ENCODE measurements around the gene PRKCH.
A peak's percentile ranks its signal among the peaks of the same experiment; 100 is the strongest.

Gene PRKCH

DNA sequence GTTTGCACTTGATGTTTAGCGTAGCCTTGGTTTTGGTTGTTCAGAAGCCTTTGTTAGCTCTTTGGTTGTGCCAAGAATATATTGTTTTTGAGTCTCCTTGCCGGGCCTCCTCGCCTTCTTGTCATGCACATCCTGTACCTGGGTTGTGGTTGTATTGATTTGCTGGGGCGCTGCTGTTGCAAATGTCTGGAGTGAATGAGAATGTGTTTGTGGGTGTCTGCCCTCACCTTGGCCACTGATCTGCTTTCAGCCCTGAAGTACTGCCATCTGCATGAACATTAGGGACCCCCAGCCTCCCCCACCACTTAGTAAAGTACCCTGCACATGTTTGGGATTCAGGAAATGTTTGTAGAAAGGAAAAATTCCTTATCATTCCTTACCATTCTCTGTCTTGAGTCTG is 16.5 kb downstream of the PRKCH start:
- DNase-seq (ENCODE audit: low read depth in 2 of 2) = no peak

DNA sequence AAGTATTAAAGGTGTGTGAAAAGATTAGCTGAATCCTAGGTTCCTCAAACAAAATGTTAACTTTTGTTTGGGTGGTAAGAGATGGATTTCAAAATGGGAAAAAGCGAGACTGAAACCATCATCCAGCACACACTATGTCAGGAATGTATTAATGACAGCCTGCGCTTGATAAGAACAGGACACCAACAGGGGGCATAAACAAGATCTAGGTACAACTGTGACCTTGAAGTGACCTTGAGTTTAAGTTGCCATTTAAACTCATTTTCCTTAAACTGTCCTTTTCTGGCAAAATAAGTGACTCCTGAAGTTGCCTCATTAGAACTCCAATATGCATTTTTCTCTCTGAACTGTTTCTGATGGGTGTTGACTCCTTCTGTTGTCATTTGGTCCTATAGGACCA is 17.1 kb downstream of the PRKCH start:
- DNase-seq (ENCODE audit: low read depth in 2 of 2) = no peak

DNA sequence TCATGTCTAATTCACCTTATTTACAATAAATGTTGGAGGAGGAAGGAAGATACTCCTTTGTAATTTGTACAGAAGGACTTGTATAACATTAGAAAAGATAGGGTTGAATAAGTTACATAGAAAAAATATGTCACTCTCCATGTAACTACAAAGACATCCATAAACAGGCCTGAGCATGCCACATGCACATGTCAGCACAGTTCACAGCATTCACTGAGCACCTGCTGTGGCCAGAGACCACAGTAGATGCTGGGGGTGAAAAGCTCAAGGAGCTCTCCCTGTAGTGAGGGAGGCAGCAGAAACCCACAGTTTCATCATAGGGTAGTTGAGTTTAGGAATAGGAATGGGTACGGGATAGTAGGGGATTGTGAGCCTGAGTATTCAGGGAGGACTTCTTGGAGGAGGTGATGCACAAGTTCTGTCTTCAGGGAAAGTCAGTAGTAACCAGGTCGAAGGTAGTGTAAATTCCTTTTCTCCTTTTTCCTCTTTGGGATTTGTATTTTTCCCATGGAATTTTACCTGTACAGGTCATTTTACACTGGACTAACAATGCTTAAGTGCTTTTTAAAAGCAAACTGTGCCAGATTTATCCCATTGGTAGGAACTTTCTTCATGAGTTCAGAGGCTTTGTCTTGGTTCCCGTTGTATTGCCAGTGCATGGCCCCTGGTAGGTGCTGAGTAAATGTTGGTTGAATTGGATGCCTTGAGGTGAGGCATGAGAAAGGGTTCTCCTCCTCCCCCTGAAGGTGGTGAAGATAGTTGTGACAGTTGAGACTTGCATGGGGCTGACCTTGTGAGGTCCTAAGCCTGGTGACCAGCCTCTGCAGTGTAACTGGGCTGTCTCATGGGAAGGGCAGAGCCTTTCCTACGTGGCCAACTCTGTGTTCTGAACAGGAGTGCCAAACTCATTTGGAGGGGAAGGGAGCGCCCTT is 20.2 kb downstream of the PRKCH start:
- no peak for DNase-seq (ENCODE audit: low read depth in 2 of 2)

DNA sequence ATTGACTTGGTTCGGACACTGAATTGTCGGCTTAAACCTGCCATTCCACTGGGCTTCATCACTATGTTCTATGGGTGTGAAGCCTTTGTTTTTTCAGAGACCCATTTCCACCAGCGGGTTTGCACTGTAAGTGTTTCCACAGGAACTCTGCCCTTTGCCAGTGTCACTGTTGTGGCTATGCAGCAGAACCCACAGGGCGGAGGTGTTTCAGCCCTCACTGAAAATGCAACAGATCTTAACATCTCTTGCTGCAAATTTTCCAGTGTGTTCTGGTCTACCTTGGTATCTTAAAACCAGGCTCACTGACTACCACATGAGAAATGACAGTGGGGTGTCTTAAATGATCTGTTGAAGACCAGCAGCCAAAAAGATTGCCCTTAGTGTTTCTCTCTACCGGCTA is 21.1 kb downstream of the PRKCH start:
- DNase-seq (ENCODE audit: low read depth in 2 of 2) = peak; percentile 79 to 82

DNA sequence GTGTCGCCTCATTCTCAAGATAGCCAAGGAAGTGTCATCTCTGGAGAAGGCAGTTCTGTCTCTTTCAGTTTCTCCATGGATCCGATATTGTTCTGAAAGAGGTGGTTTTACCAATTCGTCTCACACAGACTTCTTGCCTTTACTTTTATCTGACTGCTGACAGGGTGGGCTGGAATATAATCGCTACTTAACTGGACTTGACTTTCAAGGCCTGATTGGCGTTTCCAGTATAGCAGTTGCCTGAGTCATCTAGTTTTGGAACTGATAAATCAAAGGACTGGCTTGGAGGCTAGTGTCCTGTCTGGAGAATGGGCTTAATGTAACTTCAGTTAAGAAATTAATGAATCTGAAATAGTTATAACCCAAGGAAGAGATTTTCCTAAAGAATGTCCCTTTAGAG is 21.6 kb downstream of the PRKCH start:
- no peak for DNase-seq (ENCODE audit: low read depth in 2 of 2)

DNA sequence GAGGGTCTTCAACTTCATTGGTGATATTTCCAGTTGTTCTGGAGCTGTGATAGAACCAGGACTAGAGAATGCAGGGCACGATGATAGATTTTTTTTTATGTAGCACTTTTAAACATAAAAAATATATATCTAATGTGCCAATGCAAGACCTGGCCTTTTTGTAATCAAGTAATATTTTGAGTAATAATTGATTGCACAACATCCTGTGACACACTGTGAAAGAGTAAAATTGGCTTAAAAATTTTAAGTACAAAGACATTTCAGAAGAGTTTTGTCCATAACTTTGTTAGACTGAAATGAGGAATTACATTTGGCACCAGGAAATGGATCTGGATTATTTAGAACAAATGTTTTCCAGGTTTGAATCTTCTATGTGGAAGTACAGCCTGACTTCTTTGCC is 22.1 kb downstream of the PRKCH start:
- no peak for DNase-seq (ENCODE audit: low read depth in 2 of 2)

DNA sequence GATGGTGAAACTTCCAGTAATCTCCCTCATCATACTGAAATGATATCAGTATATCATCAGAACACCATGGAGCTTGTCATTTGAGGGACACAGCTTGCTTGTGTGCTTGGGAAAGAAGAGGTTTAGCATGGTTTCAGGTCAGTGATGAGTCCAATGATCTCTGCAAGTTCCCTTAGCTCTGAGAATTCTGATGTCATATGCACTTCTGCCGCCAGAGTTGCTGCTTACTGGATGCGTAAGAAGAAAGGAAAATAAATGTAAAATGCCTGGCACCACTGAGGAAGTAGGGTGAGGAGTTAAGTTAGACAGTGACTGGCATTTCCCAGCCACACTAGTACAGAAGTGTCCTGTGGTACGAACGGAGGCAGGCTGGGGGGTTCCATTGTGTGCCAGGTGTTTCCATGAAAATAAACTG is 22.6 kb downstream of the PRKCH start:
- no peak for DNase-seq (ENCODE audit: low read depth in 2 of 2)

DNA sequence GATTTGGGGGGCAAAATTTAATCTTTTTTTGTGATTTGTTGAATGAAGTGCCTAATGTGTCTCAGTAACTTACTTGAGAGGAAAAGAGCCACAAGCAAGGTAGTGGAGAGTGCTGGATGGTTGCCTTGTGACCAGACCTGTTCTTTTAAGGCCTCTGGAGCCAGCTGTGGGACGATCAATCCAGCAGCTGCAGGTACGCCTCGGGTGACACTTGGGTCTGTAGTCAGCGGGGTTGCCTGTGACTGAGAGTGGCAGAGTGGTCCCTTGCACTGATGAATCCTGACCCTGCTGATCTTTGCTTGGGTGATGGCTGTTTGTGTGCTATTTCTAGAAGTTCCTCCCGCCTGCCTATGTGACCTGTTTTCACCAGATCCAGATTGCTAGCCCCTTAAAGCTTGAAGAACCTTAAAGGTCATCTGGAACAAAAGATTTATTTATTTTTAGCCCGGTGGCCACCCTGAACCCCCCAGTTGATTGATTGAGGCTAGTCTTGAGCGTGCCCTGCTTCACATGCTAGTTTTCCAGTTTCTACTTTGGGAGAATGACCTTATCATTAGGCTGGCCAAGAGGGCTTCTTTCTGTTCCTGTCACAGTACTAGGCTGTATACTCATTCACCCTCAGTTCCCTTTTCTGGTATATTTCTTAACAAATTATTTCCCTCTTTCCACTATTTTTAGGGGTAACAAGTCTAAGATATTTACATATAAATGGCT is 23.2 kb downstream of the PRKCH start:
- no peak for DNase-seq (ENCODE audit: low read depth in 2 of 2)

DNA sequence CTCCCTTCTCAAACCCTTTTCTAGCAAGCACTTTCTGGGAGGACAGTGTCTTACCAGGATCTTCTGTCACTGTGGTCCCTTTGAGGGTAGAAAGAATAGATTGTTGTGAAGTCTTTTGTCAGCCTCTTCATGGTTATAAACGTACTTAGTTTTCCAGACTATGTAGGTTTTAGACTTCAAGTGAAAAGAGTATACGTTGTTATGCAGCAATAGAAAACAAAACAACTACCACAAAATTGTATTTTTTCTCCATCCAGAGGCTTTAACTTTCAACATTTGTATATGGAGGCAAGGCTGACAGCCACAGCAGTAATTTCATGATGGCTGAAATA is 23.7 kb downstream of the PRKCH start:
- DNase-seq (ENCODE audit: low read depth in 2 of 2) = no peak

DNA sequence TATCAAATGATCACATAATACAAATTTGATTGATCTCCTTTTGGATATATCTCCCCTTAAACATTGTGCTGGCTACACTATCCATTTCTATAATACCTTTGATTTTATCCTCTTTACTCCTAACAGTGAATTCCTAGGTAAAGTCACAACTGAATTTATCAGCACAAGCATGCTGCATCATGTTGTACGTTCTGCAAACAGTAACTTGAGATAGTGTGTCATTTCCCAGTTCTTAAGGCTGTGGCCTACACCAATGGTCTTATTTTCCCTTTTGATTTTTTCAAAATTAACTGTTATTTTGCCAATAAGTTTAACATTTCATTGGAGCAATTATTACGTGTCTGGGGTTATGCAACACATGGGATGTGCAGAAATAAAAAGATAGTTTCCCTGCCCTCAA is 24.8 kb downstream of the PRKCH start:
- no peak for DNase-seq (ENCODE audit: low read depth in 2 of 2)

DNA sequence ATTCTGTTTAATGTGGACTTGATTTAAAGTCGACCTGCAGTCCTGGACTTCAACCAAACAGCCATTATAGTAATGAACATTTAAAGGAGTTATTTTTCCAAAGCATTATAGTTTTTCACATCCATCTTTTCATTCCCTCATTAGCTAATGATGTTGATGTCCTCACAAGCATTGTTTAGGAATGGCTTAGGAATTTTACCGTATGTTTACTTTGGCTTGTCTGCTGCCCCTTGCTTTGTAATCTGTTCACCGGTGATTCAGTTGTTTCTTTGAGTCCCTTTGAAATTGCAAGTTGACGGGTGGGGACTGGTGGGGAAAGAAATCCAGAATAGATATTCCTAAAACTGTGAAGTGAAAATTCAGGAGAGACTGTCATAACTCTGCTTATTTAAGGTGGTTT is 25.4 kb downstream of the PRKCH start:
- no peak for DNase-seq (ENCODE audit: low read depth in 2 of 2)

DNA sequence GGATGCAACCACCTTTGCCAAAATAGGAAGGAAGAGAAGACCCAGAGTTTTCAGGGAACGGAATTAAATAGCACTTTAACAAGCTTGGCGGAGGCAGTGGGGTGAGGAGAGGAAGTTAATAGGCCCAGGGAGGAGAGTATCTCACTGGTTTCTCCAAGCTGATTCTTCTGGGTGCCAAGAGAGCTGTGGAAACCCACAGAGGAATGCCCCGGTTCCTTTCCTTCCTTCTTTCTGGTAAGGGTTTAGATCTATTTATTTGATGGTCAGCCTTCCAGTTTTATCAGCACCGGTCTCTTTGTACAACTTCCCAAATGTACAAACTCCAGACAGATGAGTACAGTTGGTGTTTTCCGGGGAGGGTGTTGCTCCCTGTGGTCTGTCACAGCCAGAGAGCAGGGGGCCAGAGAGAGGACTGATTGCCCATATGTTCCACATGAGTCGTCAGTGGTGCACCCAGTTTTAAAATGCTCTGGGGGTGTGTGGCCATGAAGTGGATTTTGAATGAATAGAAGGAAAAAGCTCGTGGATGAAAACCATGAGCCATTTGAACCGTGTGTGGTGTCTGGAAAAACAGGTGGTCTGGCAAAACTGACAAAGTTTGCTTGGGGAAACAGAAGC is 26.6 kb downstream of the PRKCH start:
- DNase-seq (ENCODE audit: low read depth in 2 of 2) = no peak

DNA sequence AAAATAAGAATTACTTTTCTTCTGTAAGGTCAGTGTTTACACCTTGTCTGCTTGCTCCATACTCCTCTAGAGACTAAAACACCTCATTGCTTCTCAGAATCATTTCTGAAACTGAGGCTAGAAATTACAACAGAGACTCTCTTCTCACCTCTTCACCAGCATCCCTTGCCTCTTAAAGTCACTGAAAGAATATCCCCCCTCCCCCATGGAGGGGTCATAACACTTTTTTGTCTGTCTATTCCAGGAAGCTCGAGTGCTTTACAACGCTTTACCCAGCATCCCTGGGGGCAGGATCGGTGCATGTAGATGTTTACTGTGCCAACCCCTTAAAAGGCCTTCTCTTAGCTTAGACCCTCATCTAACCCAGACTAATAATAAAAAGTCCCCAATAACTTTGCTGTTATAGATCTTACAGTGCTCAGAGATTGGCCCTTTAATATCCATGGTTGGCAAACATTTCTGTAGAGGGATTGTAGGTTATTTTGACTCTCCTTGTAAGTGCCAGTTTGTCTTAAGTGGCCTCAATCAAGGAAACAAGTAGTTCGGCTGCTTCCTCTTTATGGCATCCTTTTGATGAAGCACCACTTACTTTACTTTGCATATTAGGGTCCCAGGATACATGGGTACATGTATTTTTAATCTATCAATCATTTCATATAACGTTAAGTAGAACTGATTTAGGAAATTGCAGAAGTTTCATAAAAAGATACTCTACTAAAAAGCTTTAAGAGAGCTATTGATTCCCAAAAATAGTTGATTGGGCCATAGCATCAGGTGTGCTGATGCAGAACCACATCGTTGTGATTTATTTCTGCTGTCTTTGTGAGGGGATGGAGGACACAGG is 29.3 kb downstream of the PRKCH start:
- DNase-seq (ENCODE audit: low read depth in 2 of 2) = no peak

DNA sequence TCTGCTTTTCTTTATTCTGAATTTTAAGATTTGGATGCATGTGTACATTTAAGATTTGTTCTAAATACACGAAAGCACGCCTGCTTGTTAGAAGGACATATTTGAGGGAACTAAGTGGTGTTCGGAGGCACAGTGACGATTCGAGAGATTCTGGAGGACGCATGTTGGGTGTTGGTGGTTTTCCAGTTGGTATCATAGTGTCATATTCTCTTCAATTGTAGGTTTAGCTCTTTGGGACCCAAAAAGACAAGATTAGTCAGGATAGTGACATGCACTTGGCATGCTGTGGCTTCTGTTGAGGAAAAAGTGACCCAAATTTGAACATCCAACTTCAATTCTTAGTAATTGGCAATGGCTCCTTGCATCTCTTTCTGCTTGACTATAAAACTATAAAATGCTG is 30.1 kb downstream of the PRKCH start:
- no peak for DNase-seq (ENCODE audit: low read depth in 2 of 2)

DNA sequence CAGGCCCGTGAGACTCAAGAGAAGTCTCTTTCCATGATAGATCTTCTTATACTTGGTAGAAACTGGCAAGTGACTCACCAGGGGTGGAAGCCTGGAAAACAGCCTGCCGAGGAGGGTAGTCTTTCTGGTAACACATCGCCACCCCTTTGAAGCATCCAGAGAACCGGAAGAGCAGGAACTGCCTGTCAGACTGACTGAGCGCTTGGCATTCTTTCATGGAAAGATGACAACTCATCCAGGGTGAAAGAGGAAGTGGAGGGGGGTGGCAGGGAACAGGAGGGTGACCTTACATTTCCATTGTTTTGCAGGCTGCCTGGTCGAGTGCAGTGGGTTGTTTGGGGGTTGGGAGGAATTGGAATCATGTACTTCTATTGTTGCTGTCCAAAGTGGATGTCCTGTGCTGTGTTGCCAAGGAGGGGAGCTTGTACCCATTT is 34.5 kb downstream of the PRKCH start:
- no peak for DNase-seq (ENCODE audit: low read depth in 2 of 2)

DNA sequence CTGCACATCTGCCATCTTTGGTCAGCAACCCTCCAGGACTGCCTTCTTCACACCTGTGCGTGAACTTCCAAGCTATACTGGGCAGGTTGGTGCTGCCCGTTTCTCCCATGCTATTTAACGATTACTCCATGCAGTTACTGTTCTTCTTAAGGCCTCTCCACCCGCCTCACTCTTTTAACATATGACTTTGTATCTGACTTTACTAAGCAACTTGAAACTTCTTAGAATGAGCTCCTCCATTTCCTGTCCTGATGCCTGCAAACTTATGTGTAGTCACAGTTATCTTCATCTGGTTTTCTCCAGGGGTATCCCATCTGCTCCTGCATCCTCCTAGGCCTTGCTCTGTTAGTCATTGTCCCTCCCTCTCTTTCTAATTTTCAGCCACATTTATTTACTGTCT is 35.7 kb downstream of the PRKCH start:
- DNase-seq (ENCODE audit: low read depth in 2 of 2) = no peak

DNA sequence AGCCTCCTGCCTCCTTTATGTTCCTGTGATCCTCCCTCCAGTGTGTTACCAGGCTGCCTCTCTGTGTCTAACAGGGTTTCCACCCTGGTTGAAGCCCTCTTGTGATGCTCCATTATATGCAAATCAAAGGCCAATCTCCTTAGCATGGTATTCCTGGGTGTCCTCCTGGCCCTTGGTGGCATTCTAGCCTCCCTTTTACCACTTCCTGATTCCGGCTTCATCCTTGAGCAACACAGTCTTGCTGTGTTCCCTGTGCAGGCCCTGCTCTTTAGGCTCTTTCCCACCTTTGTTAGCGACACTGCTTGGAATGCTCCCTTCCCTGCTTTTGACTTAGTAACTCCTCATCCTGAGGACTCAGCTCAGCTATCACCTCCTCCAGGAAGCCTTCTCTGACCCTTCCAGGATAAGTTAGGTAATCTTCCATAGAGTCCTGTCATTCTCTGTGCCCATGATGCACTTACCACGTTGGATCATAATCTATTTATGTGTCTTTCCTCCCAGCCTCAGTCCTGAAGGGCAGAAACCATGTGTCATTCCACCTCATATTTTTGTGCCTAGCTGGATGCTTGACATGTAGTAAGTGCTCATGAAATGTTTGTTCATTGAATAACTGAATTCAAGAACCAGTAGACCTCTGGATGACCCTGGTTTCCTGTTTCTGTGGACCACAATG is 37.3 kb downstream of the PRKCH start:
- DNase-seq (ENCODE audit: low read depth in 2 of 2) = no peak

DNA sequence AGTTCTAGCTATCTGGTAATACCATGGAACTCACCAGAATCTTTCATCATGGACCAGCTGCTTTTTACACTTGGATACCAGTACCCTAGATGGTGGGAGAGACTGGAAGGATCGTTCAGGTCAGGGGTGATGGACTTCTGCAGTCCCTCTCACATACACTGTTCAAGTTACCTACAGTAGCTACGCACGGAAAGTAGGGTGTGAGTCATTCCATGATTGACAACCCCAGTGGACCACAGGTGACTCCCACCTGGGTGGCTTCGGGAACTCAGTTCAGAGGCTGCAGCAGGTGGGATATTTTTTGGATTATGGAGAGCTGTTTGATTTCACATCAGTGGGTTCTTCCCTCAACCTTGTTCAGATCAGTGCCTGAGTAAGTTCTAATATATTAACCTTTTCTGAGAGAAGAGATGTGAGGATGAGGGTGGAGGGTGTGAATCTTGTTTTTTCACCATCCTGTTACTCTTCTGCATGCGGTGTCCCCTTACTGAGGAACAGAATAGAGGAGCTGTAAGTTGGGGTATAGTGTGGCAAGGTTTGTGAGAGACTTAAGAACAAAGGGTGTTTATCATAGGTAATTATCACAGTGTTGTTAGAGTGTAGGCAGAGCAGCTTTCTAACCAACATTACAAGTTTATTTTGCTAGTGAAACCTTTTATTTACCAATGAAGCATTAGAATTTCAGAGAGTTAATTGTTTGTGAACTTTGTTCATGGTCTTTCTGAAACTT is 39.6 kb downstream of the PRKCH start:
- DNase-seq (ENCODE audit: low read depth in 2 of 2) = no peak

DNA sequence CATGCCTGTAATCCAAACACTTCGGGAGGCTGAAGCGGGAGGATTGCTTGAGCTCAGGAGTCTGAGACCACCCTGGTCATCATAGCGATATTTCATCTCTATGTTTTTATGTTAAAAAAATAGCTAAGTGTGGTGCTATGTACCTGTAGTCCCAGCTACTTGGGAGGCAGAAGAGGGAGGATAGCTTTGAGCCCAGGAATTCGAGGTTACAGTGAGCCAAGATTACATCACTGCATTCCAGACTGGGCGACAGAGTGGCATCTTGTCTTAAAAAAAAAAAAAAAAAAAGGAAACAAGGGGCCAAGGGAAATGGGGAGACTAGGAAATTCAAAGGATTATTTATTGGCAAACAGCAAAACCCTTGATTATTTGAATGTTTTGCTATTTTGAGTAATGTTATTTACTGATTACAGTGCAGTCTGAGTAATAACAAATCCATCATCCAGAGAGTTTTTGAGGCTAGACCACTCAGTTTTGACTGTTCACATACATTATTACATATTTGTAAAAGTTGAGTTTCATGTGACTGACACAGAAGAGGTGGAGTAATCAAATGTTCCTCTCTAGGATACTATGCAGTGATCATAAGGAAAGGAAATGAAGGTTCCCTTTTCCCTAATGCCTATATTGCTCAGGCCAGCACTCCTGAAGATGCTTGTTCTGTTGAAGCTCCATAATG is 40.8 kb downstream of the PRKCH start:
- DNase-seq (ENCODE audit: low read depth in 2 of 2) = no peak

DNA sequence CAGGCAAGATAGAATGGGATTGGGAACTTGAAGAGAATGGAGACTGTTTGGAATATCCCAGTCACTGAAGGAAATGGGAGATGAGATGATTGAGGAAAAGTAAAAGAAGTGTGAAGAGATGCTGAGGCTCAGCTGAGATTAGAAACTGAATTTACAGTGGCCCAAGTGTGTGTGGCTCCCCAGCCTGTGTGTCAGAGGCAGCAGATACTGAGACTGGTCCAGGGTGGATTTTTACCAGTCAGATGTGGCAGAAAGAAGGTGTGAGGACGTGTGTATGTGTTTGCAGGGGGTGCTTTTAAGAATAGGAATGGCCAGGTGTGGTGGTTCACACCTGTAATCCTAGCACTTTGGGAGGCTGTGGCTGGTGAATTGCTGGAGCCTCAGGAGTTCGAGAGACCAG is 42.9 kb downstream of the PRKCH start:
- DNase-seq (ENCODE audit: low read depth in 2 of 2) = no peak
